Lower leg skin (tissue), 4 donors: Measurements from ENCODE around the gene NEIL3. TPM values are rescaled to one million over a fixed set of nuclear protein-coding genes. Genes with fewer than 3 reads are reported as not detected.

Source experiments
- DNase-seq, 2 donors: peaks; one replicate each; pipeline ENCODE4 v3.0.0-alpha.2; 2019; ENCODE audit warnings: low spot score in 2 of 2
- H3K4me3 ChIP-seq: fragments of 200-600 bp; sonication (generic); 2 replicates; pipeline ENCODE4 v1.5.1; 2017; ENCODE audit warnings: mild to moderate bottlenecking, low read depth; ENCODE audit not compliant: poor library complexity, severe bottlenecking
- CTCF ChIP-seq, 3 donors: fragments of 450-650 bp; IDR thresholded peaks; one replicate each; pipeline ENCODE4 v1.5.1; 2016; ENCODE audit warnings: antibody characterized with exemption in 3 of 3, mild to moderate bottlenecking in 3 of 3, moderate library complexity in 2 of 3
- POLR2A ChIP-seq, 2 donors: fragments of 450-650 bp; IDR thresholded peaks; one replicate each; pipeline ENCODE4 v1.6.1; 2016 to 2017; ENCODE audit warnings: antibody characterized with exemption in 2 of 2, mild to moderate bottlenecking in 1 of 2, moderate library complexity in 1 of 2
- WGBS, 2 donors: methylation state at CpG; one replicate each; pipeline ENCODE4 v1.1.5; 2018; 5-methylcytosine and 5-hydroxymethylcytosine counted together
- intact Hi-C: fragments of 100-400 bp; cut with DNase I; formaldehyde crosslinking; loops from one replicate; pipeline ENCODE4 v1.15.0; 2023; ENCODE audit warnings: low total_unique reads
- total RNA-seq, 4 donors: library from RNA; depleted of rRNA; stranded (reverse); fragments of >200 nt; gene quantifications; one replicate each; pipeline ENCODE4 v1.1.0, GENCODE V29; 2016

Gene NEIL3
- total RNA-seq, 4 donors from 2014 or later = 0.71 to 2.1 (median 1.9) TPM

- 27 to 28% methylated on average over 3 of the region's 3 CpGs for WGBS, 2 donors
- H3K4me3 ChIP-seq = no peak overlapping the region
- intact Hi-C loops = no loop called here
- no peak for TF ChIP-seq CTCF (IDR thresholded peaks at IDR 0.05)
- TF ChIP-seq POLR2A (IDR thresholded peaks at IDR 0.05) = no peak
- no peak for DNase-seq
Measured at GRCh38 chr4:177308125-177308524, 1.5 kb upstream of the NEIL3 start.

GRCh38 chr4:177308847-177309521 lies 690 bp upstream of the NEIL3 start:
- WGBS, 2 donors = 53 to 60% methylated on average over 8 of the region's 8 CpGs
- TF ChIP-seq CTCF (IDR thresholded peaks at IDR 0.05) (no peak), POLR2A (IDR thresholded peaks at IDR 0.05) (no peak)
- intact Hi-C loops = no loop called here
- no peak overlapping the region for H3K4me3 ChIP-seq
- DNase-seq = no peak

- no peak for DNase-seq
- H3K4me3 ChIP-seq = no peak overlapping the region
- TF ChIP-seq CTCF (IDR thresholded peaks at IDR 0.05) = no peak
- TF ChIP-seq POLR2A (IDR thresholded peaks at IDR 0.05) = no peak
- 92 to 95% methylated on average over 7 of the region's 7 CpGs for WGBS, 2 donors
- intact Hi-C loops = no loop called here
Measured at GRCh38 chr4:177311589-177311988, 1.9 kb downstream of the NEIL3 start.

GRCh38 chr4:177313263-177313662 lies 3.6 kb downstream of the NEIL3 start:
- H3K4me3 ChIP-seq = no peak overlapping the region
- DNase-seq = no peak
- WGBS, 2 donors = 14 to 33% methylated on average over 1 of the region's 1 CpG
- intact Hi-C loops = no loop called here
- no peak for TF ChIP-seq POLR2A (IDR thresholded peaks at IDR 0.05)
- no peak for TF ChIP-seq CTCF (IDR thresholded peaks at IDR 0.05)

GRCh38 chr4:177315767-177316464 lies 6.2 kb downstream of the NEIL3 start:
- intact Hi-C loops = no loop called here
- H3K4me3 ChIP-seq = no peak overlapping the region
- no peak for DNase-seq
- no peak for TF ChIP-seq CTCF (IDR thresholded peaks at IDR 0.05)
- no peak for TF ChIP-seq POLR2A (IDR thresholded peaks at IDR 0.05)
- 70 to 73% methylated on average over 4 of the region's 4 CpGs for WGBS, 2 donors
